ENCODE measurements around the gene CLCN6.

DNA sequence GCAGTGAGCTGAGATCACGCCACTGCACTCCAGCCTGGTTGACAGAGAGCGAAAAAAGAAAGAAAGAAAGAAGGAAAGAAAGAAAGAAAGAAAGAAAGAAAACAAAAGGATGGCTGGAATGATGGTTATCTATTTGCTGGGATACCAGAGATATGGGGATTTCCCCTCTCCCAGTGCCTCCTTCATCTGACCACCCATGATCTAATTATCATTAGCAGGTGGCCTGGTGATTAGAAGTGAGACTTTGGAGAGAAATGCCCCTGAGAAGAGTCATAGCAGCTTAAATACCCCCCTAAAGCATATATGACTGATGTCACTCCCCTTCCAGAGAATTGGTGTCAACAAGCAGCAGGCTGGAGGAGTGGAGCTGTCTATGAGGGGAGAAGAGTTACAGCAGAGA is 54.1 kb downstream of the CLCN6 start:
- TF ChIP-seq, protein P1, sequence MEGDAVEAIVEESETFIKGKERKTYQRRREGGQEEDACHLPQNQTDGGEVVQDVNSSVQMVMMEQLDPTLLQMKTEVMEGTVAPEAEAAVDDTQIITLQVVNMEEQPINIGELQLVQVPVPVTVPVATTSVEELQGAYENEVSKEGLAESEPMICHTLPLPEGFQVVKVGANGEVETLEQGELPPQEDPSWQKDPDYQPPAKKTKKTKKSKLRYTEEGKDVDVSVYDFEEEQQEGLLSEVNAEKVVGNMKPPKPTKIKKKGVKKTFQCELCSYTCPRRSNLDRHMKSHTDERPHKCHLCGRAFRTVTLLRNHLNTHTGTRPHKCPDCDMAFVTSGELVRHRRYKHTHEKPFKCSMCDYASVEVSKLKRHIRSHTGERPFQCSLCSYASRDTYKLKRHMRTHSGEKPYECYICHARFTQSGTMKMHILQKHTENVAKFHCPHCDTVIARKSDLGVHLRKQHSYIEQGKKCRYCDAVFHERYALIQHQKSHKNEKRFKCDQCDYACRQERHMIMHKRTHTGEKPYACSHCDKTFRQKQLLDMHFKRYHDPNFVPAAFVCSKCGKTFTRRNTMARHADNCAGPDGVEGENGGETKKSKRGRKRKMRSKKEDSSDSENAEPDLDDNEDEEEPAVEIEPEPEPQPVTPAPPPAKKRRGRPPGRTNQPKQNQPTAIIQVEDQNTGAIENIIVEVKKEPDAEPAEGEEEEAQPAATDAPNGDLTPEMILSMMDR (IDR thresholded peaks at IDR 0.05; ENCODE audit: low read length): no peak
- TF ChIP-seq EZH2phosphoT487 (IDR thresholded peaks at IDR 0.05; ENCODE audit: low read length): no peak

Measured in MM.1S (cell line).